HepG2 (cell line): ENCODE results near the gene ALS2. TPM values are rescaled to one million over a fixed set of nuclear protein-coding genes. Genes with fewer than 3 reads are reported as not detected.

Source experiments
- ARID3A ChIP-seq: IDR thresholded peaks from 2 replicates; pipeline ENCODE4 v1.6.1; 2012; ENCODE audit warnings: low read depth, low read length, improper control_type of control experiment
- ARNT2 ChIP-seq: sonication (generic); formaldehyde crosslinking; IDR thresholded peaks from 2 replicates; pipeline ENCODE4 v1.8.0; 2022; ENCODE audit warnings: mild to moderate bottlenecking, low read depth, missing genetic modification reagents, moderate library complexity
- ELF3 ChIP-seq: IDR thresholded peaks from 2 replicates; pipeline ENCODE4 v1.6.1; 2016; ENCODE audit warnings: missing genetic modification reagents, missing compliant biosample characterization
- FOXJ3 ChIP-seq: sonication (generic); formaldehyde crosslinking; IDR thresholded peaks from 2 replicates; pipeline ENCODE4 v1.4.0; 2020; ENCODE audit warnings: missing genetic modification reagents, mild to moderate bottlenecking, borderline replicate concordance
- HNRNPH1 ChIP-seq: fragments of 200-400 bp; formaldehyde crosslinking; optimal IDR thresholded peaks from 2 replicates; pipeline ENCODE3; 2017; ENCODE audit warnings: mild to moderate bottlenecking, low read depth, low read length
- HNRNPK ChIP-seq: fragments of 200-400 bp; formaldehyde crosslinking; IDR thresholded peaks from 2 replicates; pipeline ENCODE4 v1.6.1; 2018; ENCODE audit warnings: low read length, low read depth, moderate library complexity, mild to moderate bottlenecking; ENCODE audit not compliant: poor library complexity, severe bottlenecking
- IRF2 ChIP-seq: IDR thresholded peaks from 2 replicates; pipeline ENCODE4 v1.6.1; 2018; ENCODE audit warnings: missing genetic modification reagents, missing compliant biosample characterization
- PHF21A ChIP-seq: sonication (generic); formaldehyde crosslinking; IDR thresholded peaks from 2 replicates; pipeline ENCODE4 v1.5.0; 2020; ENCODE audit warnings: mild to moderate bottlenecking, missing genetic modification reagents
- POGZ ChIP-seq: sonication (generic); formaldehyde crosslinking; IDR thresholded peaks from 2 replicates; pipeline ENCODE4 v1.4.0; 2020; ENCODE audit warnings: mild to moderate bottlenecking, missing genetic modification reagents
- SMAD9 ChIP-seq: sonication (generic); formaldehyde crosslinking; IDR thresholded peaks from 2 replicates; pipeline ENCODE4 v1.5.1; 2020; ENCODE audit warnings: mild to moderate bottlenecking, missing genetic modification reagents
- SOX5 ChIP-seq: IDR thresholded peaks from 2 replicates; pipeline ENCODE4 v1.6.1; 2016; ENCODE audit warnings: borderline replicate concordance
- ZFP37 ChIP-seq: sonication (generic); formaldehyde crosslinking; IDR thresholded peaks from 2 replicates; pipeline ENCODE4 v1.4.0; 2020; ENCODE audit warnings: missing genetic modification reagents, borderline replicate concordance
- ZFP62 ChIP-seq: sonication (generic); formaldehyde crosslinking; IDR thresholded peaks from 2 replicates; pipeline ENCODE4 v1.4.0; 2020; ENCODE audit warnings: missing genetic modification reagents
- ZIK1 ChIP-seq: sonication (generic); formaldehyde crosslinking; IDR thresholded peaks from 2 replicates; pipeline ENCODE4 v1.5.0; 2020; ENCODE audit warnings: mild to moderate bottlenecking, low read depth, missing genetic modification reagents, borderline replicate concordance
- ZNF503 ChIP-seq: sonication (generic); formaldehyde crosslinking; IDR thresholded peaks from 2 replicates; pipeline ENCODE4 v1.4.0; 2020; ENCODE audit warnings: missing genetic modification reagents
- ZNF567 ChIP-seq: sonication (generic); formaldehyde crosslinking; IDR thresholded peaks from 2 replicates; pipeline ENCODE4 v1.8.1; 2023; ENCODE audit warnings: mild to moderate bottlenecking, missing genetic modification reagents, borderline replicate concordance
- ZNF792 ChIP-seq: IDR thresholded peaks from 2 replicates; pipeline ENCODE4 v1.6.1; 2016
- ZSCAN12 ChIP-seq: sonication (generic); formaldehyde crosslinking; IDR thresholded peaks from 2 replicates; pipeline ENCODE4 v1.9.0; 2021; ENCODE audit warnings: mild to moderate bottlenecking, missing genetic modification reagents
- polyA plus RNA-seq, 8 experiments: library from polyadenylated mRNA; depleted of rRNA in 3 of 8; stranded (reverse) in 7 of 8; unstranded in 1 of 8; fragments of >200 nt; fragmentation: Illumina TruSeq in 4 of 8; extraction: Trizol in 4 of 8; gene quantifications; 2 replicates each; pipeline versions ENCODE4 v1.2.1 to v1.2.3, GENCODE V29; 2011 to 2016; ENCODE audit warnings: low read depth in 4 of 8, missing spikeins in 1 of 8, mixed read lengths in 1 of 8; ENCODE audit not compliant: insufficient read depth in 1 of 8
- total RNA-seq, 5 experiments: library from RNA; depleted of rRNA; stranded (reverse); fragments of >200 nt; fragmentation: Illumina TruSeq; extraction: Trizol; gene quantifications; 2 replicates each; pipeline ENCODE4 v1.2.3, GENCODE V29; 2016; ENCODE audit warnings: low read depth in 1 of 5
- TF ChIP-seq, protein P1 (sequence below): sonication (generic); formaldehyde crosslinking; IDR thresholded peaks from 2 replicates; pipeline ENCODE4 v1.4.0; 2020; ENCODE audit warnings: missing genetic modification reagents, borderline replicate concordance
- TF ChIP-seq, protein P2 (sequence below): sonication (generic); formaldehyde crosslinking; conservative IDR thresholded peaks from 2 replicates; pipeline ENCODE4 v1.8.0; 2022; ENCODE audit warnings: low read depth, missing genetic modification reagents
- TF ChIP-seq, protein P3 (sequence below): IDR thresholded peaks from 2 replicates; pipeline ENCODE4 v1.6.1; 2012; ENCODE audit warnings: inconsistent platforms

Gene ALS2
- total and polyA plus RNA-seq, 2 of the 13 experiments (the other 11 are each of a cell fraction or from before 2014, with no cell fraction given), result 12.7 to 19.3 TPM

DNA sequence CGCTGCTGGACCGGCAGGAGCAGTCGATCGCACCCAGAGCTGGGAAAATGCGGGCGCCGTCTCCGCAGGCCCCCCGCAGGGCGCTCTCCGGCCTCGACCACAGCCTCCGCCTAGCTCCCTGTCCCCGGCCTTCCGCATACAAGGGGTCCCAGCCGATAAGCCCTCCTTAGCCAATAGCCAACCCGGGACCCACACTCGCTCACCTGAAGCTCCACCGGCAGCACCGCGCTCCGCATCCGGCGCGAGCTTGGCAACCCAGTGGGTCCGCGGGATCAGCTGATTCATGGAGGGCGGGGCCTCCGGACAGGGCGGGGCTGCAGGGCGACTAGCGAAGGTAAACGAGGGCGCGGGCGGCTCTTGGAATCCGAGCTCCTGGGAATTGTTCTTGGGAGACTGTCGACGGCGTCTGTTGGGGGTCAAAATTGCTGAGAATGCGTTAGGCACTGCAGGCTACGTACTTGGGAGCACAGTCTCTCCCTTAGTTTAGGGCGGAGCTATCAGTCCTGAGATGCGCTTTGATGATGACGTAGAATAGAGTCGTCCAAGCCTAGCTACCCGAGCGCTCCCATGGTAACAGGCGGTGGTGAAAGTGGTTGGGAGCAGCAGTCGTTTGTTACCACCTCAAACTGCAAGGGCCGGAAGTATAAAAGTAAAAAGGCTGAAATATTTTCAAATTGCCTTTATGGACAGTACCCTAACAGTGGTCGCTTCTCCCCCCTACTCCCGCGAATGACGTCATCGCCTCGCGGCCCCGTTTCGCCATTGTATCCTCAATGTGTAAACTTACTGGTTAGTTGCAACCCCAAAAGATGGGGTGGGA is at the start of gene ALS2 (continued):
- TF ChIP-seq, protein P1, sequence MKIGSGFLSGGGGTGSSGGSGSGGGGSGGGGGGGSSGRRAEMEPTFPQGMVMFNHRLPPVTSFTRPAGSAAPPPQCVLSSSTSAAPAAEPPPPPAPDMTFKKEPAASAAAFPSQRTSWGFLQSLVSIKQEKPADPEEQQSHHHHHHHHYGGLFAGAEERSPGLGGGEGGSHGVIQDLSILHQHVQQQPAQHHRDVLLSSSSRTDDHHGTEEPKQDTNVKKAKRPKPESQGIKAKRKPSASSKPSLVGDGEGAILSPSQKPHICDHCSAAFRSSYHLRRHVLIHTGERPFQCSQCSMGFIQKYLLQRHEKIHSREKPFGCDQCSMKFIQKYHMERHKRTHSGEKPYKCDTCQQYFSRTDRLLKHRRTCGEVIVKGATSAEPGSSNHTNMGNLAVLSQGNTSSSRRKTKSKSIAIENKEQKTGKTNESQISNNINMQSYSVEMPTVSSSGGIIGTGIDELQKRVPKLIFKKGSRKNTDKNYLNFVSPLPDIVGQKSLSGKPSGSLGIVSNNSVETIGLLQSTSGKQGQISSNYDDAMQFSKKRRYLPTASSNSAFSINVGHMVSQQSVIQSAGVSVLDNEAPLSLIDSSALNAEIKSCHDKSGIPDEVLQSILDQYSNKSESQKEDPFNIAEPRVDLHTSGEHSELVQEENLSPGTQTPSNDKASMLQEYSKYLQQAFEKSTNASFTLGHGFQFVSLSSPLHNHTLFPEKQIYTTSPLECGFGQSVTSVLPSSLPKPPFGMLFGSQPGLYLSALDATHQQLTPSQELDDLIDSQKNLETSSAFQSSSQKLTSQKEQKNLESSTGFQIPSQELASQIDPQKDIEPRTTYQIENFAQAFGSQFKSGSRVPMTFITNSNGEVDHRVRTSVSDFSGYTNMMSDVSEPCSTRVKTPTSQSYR (CRISPR knock-in tag), result 0 out of 2 replicates have a peak, but pooled peaks have one; percentile 25
- no peak for TF ChIP-seq ZSCAN12 (CRISPR knock-in tag)
- peak; percentile 94 for TF ChIP-seq PHF21A (CRISPR knock-in tag)
- no peak for TF ChIP-seq SMAD9 (CRISPR knock-in tag)
- peak; percentile 89 for TF ChIP-seq HNRNPK
- TF ChIP-seq ZIK1 (CRISPR knock-in tag), result no peak
- TF ChIP-seq HNRNPH1, result no peak
- peak; percentile 36; the same call in 1 of the 2 replicates for TF ChIP-seq ZFP37
- TF ChIP-seq ELF3 (CRISPR knock-in tag), result peak; percentile 76; the same call in 1 of the 2 replicates
- TF ChIP-seq ZNF792, result no peak; the same call in 1 of the 2 replicates
- TF ChIP-seq ZFP62, result no peak
- TF ChIP-seq ZNF567 (CRISPR knock-in tag), result peak; percentile 26; the same call in 1 of the 2 replicates
- peak; percentile 77 for TF ChIP-seq ARID3A
- TF ChIP-seq, protein P2, sequence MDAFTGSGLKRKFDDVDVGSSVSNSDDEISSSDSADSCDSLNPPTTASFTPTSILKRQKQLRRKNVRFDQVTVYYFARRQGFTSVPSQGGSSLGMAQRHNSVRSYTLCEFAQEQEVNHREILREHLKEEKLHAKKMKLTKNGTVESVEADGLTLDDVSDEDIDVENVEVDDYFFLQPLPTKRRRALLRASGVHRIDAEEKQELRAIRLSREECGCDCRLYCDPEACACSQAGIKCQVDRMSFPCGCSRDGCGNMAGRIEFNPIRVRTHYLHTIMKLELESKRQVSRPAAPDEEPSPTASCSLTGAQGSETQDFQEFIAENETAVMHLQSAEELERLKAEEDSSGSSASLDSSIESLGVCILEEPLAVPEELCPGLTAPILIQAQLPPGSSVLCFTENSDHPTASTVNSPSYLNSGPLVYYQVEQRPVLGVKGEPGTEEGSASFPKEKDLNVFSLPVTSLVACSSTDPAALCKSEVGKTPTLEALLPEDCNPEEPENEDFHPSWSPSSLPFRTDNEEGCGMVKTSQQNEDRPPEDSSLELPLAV (CRISPR knock-in tag), result no peak
- peak; percentile 80 for TF ChIP-seq SOX5
- peak; percentile 84; the same call in 1 of the 2 replicates for TF ChIP-seq ARNT2 (CRISPR knock-in tag)
- TF ChIP-seq POGZ, result peak; percentile 99
- TF ChIP-seq, protein P3, sequence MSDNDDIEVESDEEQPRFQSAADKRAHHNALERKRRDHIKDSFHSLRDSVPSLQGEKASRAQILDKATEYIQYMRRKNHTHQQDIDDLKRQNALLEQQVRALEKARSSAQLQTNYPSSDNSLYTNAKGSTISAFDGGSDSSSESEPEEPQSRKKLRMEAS, result peak; percentile 81
- TF ChIP-seq FOXJ3, result peak; percentile 67; the same call in 1 of the 2 replicates
- peak; percentile 89 for TF ChIP-seq IRF2 (CRISPR knock-in tag)
- peak; percentile 61 for TF ChIP-seq ZNF503 (CRISPR knock-in tag)
